PFSK-1 (cell line): ENCODE results near the gene RNF224.

ENCODE experiments used
- FOXP2 ChIP-seq: optimal IDR thresholded peaks from 2 replicates; pipeline ENCODE3; 2011; ENCODE audit warnings: borderline replicate concordance, control low read depth, inconsistent platforms; ENCODE audit not compliant: insufficient read depth; ENCODE audit errors: extremely low read length, extremely low read depth
- POLR2AphosphoS5 ChIP-seq: IDR thresholded peaks from 2 replicates; pipeline ENCODE4 v1.6.1; 2012; ENCODE audit warnings: low read depth, mild to moderate bottlenecking, control low read depth, low read length, moderate library complexity
- SIN3A ChIP-seq: IDR thresholded peaks from 2 replicates; pipeline ENCODE4 v1.6.1; 2012; ENCODE audit warnings: mild to moderate bottlenecking, low read length, moderate library complexity, borderline replicate concordance; ENCODE audit not compliant: insufficient read depth
- TAF1 ChIP-seq: IDR thresholded peaks from 2 replicates; pipeline ENCODE4 v1.6.1; 2012; ENCODE audit warnings: low read length, control low read depth, borderline replicate concordance; ENCODE audit not compliant: insufficient read depth
- TF ChIP-seq, protein P1 (sequence below), 2 experiments: IDR thresholded peaks; 2 replicates each; pipeline versions ENCODE4 v1.6.1 to v1.8.0; 2011 to 2012; ENCODE audit warnings: low read depth in 2 of 2, low read length in 2 of 2, control low read depth in 1 of 2, inconsistent platforms in 1 of 2, mild to moderate bottlenecking in 1 of 2, moderate library complexity in 1 of 2; ENCODE audit not compliant: insufficient read depth in 1 of 2

RNF224 gene

DNA sequence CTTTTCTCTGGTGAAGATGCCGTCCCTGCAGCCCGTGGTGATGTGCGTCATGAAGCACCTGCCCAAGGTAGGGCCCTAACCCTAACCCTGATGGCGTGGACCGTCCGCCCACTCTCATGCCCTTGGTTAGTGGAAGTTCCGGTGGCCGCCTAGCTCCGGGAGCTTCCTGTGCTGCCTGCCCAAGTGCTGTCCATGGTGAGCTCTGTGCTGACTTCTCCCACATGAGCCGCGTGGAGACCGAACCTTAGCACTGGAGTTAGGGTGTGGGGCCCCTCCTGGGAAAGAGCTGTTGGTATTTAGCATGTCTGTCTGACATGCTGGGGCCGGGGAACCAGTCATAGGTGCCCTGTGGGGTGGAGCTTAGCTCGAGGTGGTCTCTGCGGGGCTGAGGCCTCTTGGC lies 29.1 kb downstream of the RNF224 start:
- TF ChIP-seq, protein P1, sequence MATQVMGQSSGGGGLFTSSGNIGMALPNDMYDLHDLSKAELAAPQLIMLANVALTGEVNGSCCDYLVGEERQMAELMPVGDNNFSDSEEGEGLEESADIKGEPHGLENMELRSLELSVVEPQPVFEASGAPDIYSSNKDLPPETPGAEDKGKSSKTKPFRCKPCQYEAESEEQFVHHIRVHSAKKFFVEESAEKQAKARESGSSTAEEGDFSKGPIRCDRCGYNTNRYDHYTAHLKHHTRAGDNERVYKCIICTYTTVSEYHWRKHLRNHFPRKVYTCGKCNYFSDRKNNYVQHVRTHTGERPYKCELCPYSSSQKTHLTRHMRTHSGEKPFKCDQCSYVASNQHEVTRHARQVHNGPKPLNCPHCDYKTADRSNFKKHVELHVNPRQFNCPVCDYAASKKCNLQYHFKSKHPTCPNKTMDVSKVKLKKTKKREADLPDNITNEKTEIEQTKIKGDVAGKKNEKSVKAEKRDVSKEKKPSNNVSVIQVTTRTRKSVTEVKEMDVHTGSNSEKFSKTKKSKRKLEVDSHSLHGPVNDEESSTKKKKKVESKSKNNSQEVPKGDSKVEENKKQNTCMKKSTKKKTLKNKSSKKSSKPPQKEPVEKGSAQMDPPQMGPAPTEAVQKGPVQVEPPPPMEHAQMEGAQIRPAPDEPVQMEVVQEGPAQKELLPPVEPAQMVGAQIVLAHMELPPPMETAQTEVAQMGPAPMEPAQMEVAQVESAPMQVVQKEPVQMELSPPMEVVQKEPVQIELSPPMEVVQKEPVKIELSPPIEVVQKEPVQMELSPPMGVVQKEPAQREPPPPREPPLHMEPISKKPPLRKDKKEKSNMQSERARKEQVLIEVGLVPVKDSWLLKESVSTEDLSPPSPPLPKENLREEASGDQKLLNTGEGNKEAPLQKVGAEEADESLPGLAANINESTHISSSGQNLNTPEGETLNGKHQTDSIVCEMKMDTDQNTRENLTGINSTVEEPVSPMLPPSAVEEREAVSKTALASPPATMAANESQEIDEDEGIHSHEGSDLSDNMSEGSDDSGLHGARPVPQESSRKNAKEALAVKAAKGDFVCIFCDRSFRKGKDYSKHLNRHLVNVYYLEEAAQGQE (IDR thresholded peaks at IDR 0.05; ENCODE audit: insufficient read depth in 1 of 2, low read depth in 2 of 2, low read length in 2 of 2): peak; percentile 79 to 87
- TF ChIP-seq FOXP2: no peak
- no peak for TF ChIP-seq SIN3A

DNA sequence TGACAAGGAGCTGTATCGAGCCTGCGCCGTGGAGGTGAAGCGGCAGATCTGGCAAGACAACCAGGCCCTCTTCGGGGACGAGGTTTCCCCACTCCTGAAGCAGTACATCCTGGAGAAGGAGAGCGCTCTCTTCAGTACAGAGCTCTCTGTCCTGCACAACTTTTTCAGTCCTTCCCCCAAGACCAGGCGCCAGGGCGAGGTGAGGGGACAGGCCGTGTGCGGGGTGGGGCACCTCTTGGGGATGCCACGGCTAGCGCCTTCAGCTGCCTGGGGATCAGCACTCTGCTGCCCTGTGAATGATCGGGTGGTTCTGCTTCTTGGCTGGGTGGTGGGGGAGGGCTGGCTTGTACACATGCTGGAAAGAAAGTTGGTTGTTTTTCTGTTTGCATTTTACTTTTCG lies 29.6 kb downstream of the RNF224 start:
- TF ChIP-seq, protein P1 (IDR thresholded peaks at IDR 0.05; ENCODE audit: insufficient read depth in 1 of 2, low read depth in 2 of 2, low read length in 2 of 2): no peak
- TF ChIP-seq TAF1 (no peak), POLR2AphosphoS5 (no peak), SIN3A (no peak), FOXP2 (no peak)

DNA sequence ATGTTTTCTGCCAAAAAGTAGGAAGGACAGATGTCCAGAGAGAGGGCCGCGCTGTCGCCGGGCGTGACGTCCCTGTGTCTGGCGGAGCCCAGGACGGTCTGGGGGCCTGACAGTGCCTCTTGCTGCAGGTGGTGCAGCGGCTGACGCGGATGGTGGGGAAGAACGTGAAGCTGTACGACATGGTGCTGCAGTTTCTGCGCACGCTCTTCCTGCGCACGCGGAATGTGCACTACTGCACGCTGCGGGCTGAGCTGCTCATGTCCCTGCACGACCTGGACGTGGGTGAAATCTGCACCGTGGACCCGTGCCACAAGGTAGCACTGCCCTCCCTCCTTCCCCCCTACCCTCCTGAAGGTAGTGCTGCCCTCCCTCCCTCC lies 35.6 kb downstream of the RNF224 start:
- TF ChIP-seq TAF1 (no peak), FOXP2 (no peak), POLR2AphosphoS5 (no peak), SIN3A (no peak)
- TF ChIP-seq, protein P1 (IDR thresholded peaks at IDR 0.05; ENCODE audit: insufficient read depth in 1 of 2, low read depth in 2 of 2, low read length in 2 of 2): no peak

DNA sequence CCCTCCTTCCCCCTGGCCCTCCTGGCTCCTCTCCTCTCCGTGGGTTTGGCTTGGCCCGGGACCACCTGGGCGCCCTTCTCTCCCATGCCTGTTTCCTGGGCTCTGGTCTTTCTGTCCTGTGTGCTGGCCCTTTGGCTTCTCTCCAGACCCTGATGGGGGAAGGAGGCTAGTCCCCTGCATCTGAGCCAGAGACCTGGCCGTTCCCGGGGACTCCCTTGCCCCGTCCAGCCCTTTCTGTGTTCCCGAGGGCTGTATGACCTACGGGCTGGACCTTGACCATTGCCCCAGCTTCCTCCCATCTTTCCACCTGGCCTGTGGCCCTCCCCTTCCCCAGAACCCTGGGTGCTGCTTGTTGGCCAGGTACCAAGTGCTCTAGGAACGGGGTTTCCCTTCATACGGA lies 36.2 kb downstream of the RNF224 start:
- TF ChIP-seq POLR2AphosphoS5 (no peak), FOXP2 (no peak), TAF1 (no peak), SIN3A (no peak)
- TF ChIP-seq, protein P1 (IDR thresholded peaks at IDR 0.05; ENCODE audit: insufficient read depth in 1 of 2, low read depth in 2 of 2, low read length in 2 of 2): no peak

DNA sequence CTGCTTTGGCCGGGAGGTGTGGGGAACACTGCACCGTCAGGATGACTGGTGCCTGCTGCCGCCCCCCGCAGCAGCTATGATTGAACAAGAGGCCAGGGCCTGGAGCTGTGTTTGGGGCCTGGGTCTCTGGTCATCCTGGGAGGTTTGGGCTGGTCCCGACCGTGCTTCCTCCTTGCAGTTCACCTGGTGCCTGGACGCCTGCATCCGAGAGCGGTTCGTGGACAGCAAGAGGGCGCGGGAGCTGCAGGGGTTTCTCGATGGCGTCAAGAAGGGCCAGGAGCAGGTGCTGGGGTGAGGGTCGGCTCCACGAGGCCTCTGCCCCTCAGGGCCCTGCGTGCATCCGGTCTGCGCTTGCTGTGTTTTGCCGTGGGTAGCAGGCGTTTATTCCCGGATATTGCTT lies 36.8 kb downstream of the RNF224 start:
- no peak for TF ChIP-seq POLR2AphosphoS5
- TF ChIP-seq, protein P1 (IDR thresholded peaks at IDR 0.05; ENCODE audit: insufficient read depth in 1 of 2, low read depth in 2 of 2, low read length in 2 of 2): no peak
- no peak for TF ChIP-seq FOXP2
- TF ChIP-seq TAF1: no peak
- no peak for TF ChIP-seq SIN3A
